ENCODE measurements around the gene RNF44. TPM values are rescaled to one million over a fixed set of nuclear protein-coding genes. Genes with fewer than 3 reads are reported as not detected.
"Not testable (repeated sequence)": the region's sequence is repeated elsewhere in the genome, so short reads cannot be mapped to it uniquely, and the experiment has no call there.

The RNF44 gene
- polyA plus RNA-seq, 2 donors: 12.9 to 24.0 TPM

- H3K27me3 ChIP-seq (ENCODE audit: control insufficient read depth in 1 of 2, insufficient read depth in 2 of 2, low read length in 2 of 2): no peaks in the 10 kb centered on the region
- H3K9me3 ChIP-seq (ENCODE audit: control insufficient read depth in 2 of 2, insufficient read depth in 1 of 2, low read depth in 1 of 2, low read length in 1 of 2): peaks cover 0 to 4% of the 10 kb centered on the region in 2 donors
- H3K4me1 ChIP-seq (ENCODE audit: control insufficient read depth in 2 of 2, insufficient read depth in 2 of 2, low read length in 1 of 2): peaks cover 0 to 10% of the 10 kb centered on the region in 2 donors
- H3K4me3 ChIP-seq (ENCODE audit: low read depth in 1 of 2, low read length in 2 of 2): no peak overlapping the region
- H3K36me3 ChIP-seq (ENCODE audit: control insufficient read depth in 2 of 2, insufficient read depth in 2 of 2, low read length in 1 of 2): no peaks in the 10 kb centered on the region
- peak overlapping the region in 1 of 2 donors; percentile 16 for H3K27ac ChIP-seq (ENCODE audit: low read depth in 2 of 2, low read length in 1 of 2)
- WGBS, 2 donors: 59 to 62% methylated on average over 18 of the region's 18 CpGs
These were observed 16.3 kb upstream of the RNF44 start for GRCh38 chr5:176553260-176554085.

GRCh38 chr5:176552332-176552869 is 15.2 kb upstream of the RNF44 start:
- WGBS, 2 donors: 87 to 91% methylated on average over 11 of the region's 11 CpGs
- Histone ChIP-seq H3K27me3 (ENCODE audit: control insufficient read depth in 1 of 2, insufficient read depth in 2 of 2, low read length in 2 of 2) (no peaks in the 10 kb centered on the region), H3K9me3 (ENCODE audit: control insufficient read depth in 2 of 2, insufficient read depth in 1 of 2, low read depth in 1 of 2, low read length in 1 of 2) (peaks cover 0 to 4% of the 10 kb centered on the region in 2 donors), H3K4me1 (ENCODE audit: control insufficient read depth in 2 of 2, insufficient read depth in 2 of 2, low read length in 1 of 2) (peaks cover 0 to 10% of the 10 kb centered on the region in 2 donors), H3K4me3 (ENCODE audit: low read depth in 1 of 2, low read length in 2 of 2) (no peak overlapping the region), H3K36me3 (ENCODE audit: control insufficient read depth in 2 of 2, insufficient read depth in 2 of 2, low read length in 1 of 2) (no peaks in the 10 kb centered on the region), H3K27ac (ENCODE audit: low read depth in 2 of 2, low read length in 1 of 2) (no peak overlapping the region)

GRCh38 chr5:176550937-176551336 is 13.7 kb upstream of the RNF44 start:
- not testable (repeated sequence) for H3K36me3 ChIP-seq (ENCODE audit: control insufficient read depth in 2 of 2, insufficient read depth in 2 of 2, low read length in 1 of 2); H3K4me3 ChIP-seq (ENCODE audit: low read depth in 1 of 2, low read length in 2 of 2); H3K27me3 ChIP-seq (ENCODE audit: control insufficient read depth in 1 of 2, insufficient read depth in 2 of 2, low read length in 2 of 2); H3K9me3 ChIP-seq (ENCODE audit: control insufficient read depth in 2 of 2, insufficient read depth in 1 of 2, low read depth in 1 of 2, low read length in 1 of 2); H3K27ac ChIP-seq (ENCODE audit: low read depth in 2 of 2, low read length in 1 of 2)
- 83 to 89% methylated on average over 11 of the region's 11 CpGs for WGBS, 2 donors
- H3K4me1 ChIP-seq (ENCODE audit: control insufficient read depth in 2 of 2, insufficient read depth in 2 of 2, low read length in 1 of 2): peaks cover 0 to 11% of the 10 kb centered on the region in 2 donors

GRCh38 chr5:176550275-176550831 is 13.2 kb upstream of the RNF44 start:
- 70 to 76% methylated on average over 16 of the region's 16 CpGs for WGBS, 2 donors
- Histone ChIP-seq H3K36me3 (ENCODE audit: control insufficient read depth in 2 of 2, insufficient read depth in 2 of 2, low read length in 1 of 2) (no peaks in the 10 kb centered on the region), H3K4me3 (ENCODE audit: low read depth in 1 of 2, low read length in 2 of 2) (no peak overlapping the region), H3K4me1 (ENCODE audit: control insufficient read depth in 2 of 2, insufficient read depth in 2 of 2, low read length in 1 of 2) (peaks cover 0 to 16% of the 10 kb centered on the region in 2 donors), H3K27me3 (ENCODE audit: control insufficient read depth in 1 of 2, insufficient read depth in 2 of 2, low read length in 2 of 2) (no peaks in the 10 kb centered on the region), H3K27ac (ENCODE audit: low read depth in 2 of 2, low read length in 1 of 2) (no peak overlapping the region), H3K9me3 (ENCODE audit: control insufficient read depth in 2 of 2, insufficient read depth in 1 of 2, low read depth in 1 of 2, low read length in 1 of 2) (peaks cover 0 to 4% of the 10 kb centered on the region in 2 donors)

GRCh38 chr5:176549871-176550270 is 12.7 kb upstream of the RNF44 start:
- H3K27me3 ChIP-seq (ENCODE audit: control insufficient read depth in 1 of 2, insufficient read depth in 2 of 2, low read length in 2 of 2): no peaks in the 10 kb centered on the region
- 69 to 88% methylated on average over 7 of the region's 7 CpGs for WGBS, 2 donors
- no peak overlapping the region for H3K27ac ChIP-seq (ENCODE audit: low read depth in 2 of 2, low read length in 1 of 2)
- no peak overlapping the region for H3K4me3 ChIP-seq (ENCODE audit: low read depth in 1 of 2, low read length in 2 of 2)
- H3K36me3 ChIP-seq (ENCODE audit: control insufficient read depth in 2 of 2, insufficient read depth in 2 of 2, low read length in 1 of 2): no peaks in the 10 kb centered on the region
- peaks cover 0 to 4% of the 10 kb centered on the region in 2 donors for H3K9me3 ChIP-seq (ENCODE audit: control insufficient read depth in 2 of 2, insufficient read depth in 1 of 2, low read depth in 1 of 2, low read length in 1 of 2)
- peaks cover 0 to 17% of the 10 kb centered on the region in 2 donors for H3K4me1 ChIP-seq (ENCODE audit: control insufficient read depth in 2 of 2, insufficient read depth in 2 of 2, low read length in 1 of 2)

- Histone ChIP-seq H3K27me3 (ENCODE audit: control insufficient read depth in 1 of 2, insufficient read depth in 2 of 2, low read length in 2 of 2) (no peaks in the 10 kb centered on the region), H3K36me3 (ENCODE audit: control insufficient read depth in 2 of 2, insufficient read depth in 2 of 2, low read length in 1 of 2) (no peaks in the 10 kb centered on the region), H3K27ac (ENCODE audit: low read depth in 2 of 2, low read length in 1 of 2) (no peak within 1 kb of the TSS), H3K9me3 (ENCODE audit: control insufficient read depth in 2 of 2, insufficient read depth in 1 of 2, low read depth in 1 of 2, low read length in 1 of 2) (no peaks in the 10 kb centered on the region), H3K4me1 (ENCODE audit: control insufficient read depth in 2 of 2, insufficient read depth in 2 of 2, low read length in 1 of 2) (peaks cover 0 to 17% of the 10 kb centered on the region in 2 donors), H3K4me3 (ENCODE audit: low read depth in 1 of 2, low read length in 2 of 2) (no peak within 1 kb of the TSS)
- WGBS, 2 donors: 73 to 81% methylated on average over 18 of the region's 18 CpGs
These were observed 11.8 kb upstream of the RNF44 start, which contains the start of gene CDHR2 for GRCh38 chr5:176548967-176549444. TSS of gene CDHR2 (plus strand) at chr5:176549342. CDS start at chr5:176565353, 16,011 bp downstream.

- H3K27me3 ChIP-seq (ENCODE audit: control insufficient read depth in 1 of 2, insufficient read depth in 2 of 2, low read length in 2 of 2): no peaks in the 10 kb centered on the region
- no peaks in the 10 kb centered on the region for H3K36me3 ChIP-seq (ENCODE audit: control insufficient read depth in 2 of 2, insufficient read depth in 2 of 2, low read length in 1 of 2)
- H3K4me1 ChIP-seq (ENCODE audit: control insufficient read depth in 2 of 2, insufficient read depth in 2 of 2, low read length in 1 of 2): peaks cover 0 to 8% of the 10 kb centered on the region in 2 donors
- WGBS, 2 donors: 65 to 69% methylated on average over 8 of the region's 8 CpGs
- H3K4me3 ChIP-seq (ENCODE audit: low read depth in 1 of 2, low read length in 2 of 2): no peak overlapping the region
- H3K27ac ChIP-seq (ENCODE audit: low read depth in 2 of 2, low read length in 1 of 2): no peak overlapping the region
- no peaks in the 10 kb centered on the region for H3K9me3 ChIP-seq (ENCODE audit: control insufficient read depth in 2 of 2, insufficient read depth in 1 of 2, low read depth in 1 of 2, low read length in 1 of 2)
These were observed 10.6 kb upstream of the RNF44 start for GRCh38 chr5:176547802-176548201.

GRCh38 chr5:176545737-176546509 is 8.7 kb upstream of the RNF44 start:
- Histone ChIP-seq H3K9me3 (ENCODE audit: control insufficient read depth in 2 of 2, insufficient read depth in 1 of 2, low read depth in 1 of 2, low read length in 1 of 2) (no peaks in the 10 kb centered on the region), H3K27me3 (ENCODE audit: control insufficient read depth in 1 of 2, insufficient read depth in 2 of 2, low read length in 2 of 2) (no peaks in the 10 kb centered on the region), H3K27ac (ENCODE audit: low read depth in 2 of 2, low read length in 1 of 2) (peak overlapping the region in 1 of 2 donors; percentile 13), H3K4me3 (ENCODE audit: low read depth in 1 of 2, low read length in 2 of 2) (no peak overlapping the region), H3K36me3 (ENCODE audit: control insufficient read depth in 2 of 2, insufficient read depth in 2 of 2, low read length in 1 of 2) (no peaks in the 10 kb centered on the region), H3K4me1 (ENCODE audit: control insufficient read depth in 2 of 2, insufficient read depth in 2 of 2, low read length in 1 of 2) (peaks cover 0 to 24% of the 10 kb centered on the region in 2 donors)
- WGBS, 2 donors: 59 to 66% methylated on average over 13 of the region's 13 CpGs

- H3K27me3 ChIP-seq (ENCODE audit: control insufficient read depth in 1 of 2, insufficient read depth in 2 of 2, low read length in 2 of 2): no peaks in the 10 kb centered on the region
- H3K36me3 ChIP-seq (ENCODE audit: control insufficient read depth in 2 of 2, insufficient read depth in 2 of 2, low read length in 1 of 2): no peaks in the 10 kb centered on the region
- 91 to 94% methylated on average over 6 of the region's 6 CpGs for WGBS, 2 donors
- no peak overlapping the region for H3K4me3 ChIP-seq (ENCODE audit: low read depth in 1 of 2, low read length in 2 of 2)
- H3K9me3 ChIP-seq (ENCODE audit: control insufficient read depth in 2 of 2, insufficient read depth in 1 of 2, low read depth in 1 of 2, low read length in 1 of 2): no peaks in the 10 kb centered on the region
- peaks cover 0 to 25% of the 10 kb centered on the region in 2 donors for H3K4me1 ChIP-seq (ENCODE audit: control insufficient read depth in 2 of 2, insufficient read depth in 2 of 2, low read length in 1 of 2)
- H3K27ac ChIP-seq (ENCODE audit: low read depth in 2 of 2, low read length in 1 of 2): no peak overlapping the region
These were observed 8.2 kb upstream of the RNF44 start for GRCh38 chr5:176545388-176545736.
